ENCODE measurements around the gene DLG1.
A peak's percentile ranks its signal among the peaks of the same experiment; 100 is the strongest.

DLG1 gene

DNA sequence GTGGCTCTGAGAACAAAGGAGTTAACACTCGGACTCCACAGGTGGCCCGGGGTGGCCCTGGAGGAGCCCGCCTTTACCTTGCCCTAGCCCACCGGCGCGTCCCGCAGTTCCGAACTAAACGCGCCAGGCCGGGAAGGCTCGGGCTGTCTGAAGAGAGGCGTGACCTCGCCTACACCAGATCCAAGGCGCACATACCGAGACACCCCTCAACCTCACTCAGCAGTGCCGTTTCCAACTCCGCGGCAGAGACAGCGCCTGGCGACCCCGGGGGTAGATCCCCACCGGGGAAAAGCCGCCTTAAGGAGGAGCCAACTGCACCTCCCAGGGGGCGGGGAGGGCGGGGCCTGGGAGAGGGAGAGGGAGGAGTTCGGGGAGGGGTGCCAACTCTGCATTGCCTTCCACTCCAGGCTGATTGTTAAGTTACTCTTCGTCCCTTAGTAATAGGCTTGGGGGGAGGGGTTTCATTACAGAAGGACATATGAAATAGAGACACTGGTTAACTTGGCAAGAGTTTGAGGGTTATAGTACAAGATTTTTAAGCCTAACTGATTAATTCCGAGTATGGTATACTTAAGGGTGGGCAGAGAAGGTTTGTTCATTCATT, at the start of gene DLG1:
Gene DLG1, minus strand, starts transcription at position 272 of the 604 bp plus-strand sequence. CDS start 1,408 bp downstream, outside the sequence.
- peak; percentile 86 for DNase-seq

DNA sequence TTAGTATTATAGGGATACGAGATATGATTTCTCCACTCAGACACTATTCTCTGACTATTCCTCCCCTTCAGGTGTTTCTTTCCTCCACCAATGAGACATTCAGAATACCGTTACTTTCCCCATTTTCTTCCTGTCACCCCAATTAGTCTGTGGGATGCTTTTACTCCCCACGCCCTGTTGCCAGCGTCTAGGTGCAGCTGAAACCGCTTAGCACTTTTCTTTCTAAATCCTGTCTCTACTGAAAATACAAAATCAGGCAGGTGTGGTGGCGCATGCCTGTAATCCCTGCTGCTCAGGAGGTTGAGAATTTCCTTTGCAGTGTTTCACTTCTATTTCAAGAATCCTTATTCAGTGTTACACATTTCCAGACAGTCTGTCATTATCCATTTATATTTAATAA, 49.6 kb upstream of the DLG1 start:
- DNase-seq: no peak

DNA sequence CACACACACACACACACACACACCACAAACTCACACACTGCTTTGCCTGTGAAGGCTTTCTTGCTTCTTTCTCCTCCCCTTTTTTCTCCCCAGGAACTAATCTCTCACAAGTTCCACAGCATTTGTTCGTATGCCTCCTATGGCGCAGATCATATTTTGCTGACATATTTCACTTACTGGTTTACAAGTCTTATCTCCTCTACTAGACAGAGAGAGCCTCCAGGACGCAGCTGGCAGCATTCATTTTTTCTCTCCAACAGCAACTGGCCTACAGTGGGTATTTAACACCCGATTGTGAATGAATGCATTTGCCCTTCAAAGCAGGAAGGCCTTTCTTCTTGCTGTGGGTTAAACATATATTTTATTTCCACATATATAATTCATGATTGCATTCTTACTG, 47.0 kb upstream of the DLG1 start:
- DNase-seq: no peak

DNA sequence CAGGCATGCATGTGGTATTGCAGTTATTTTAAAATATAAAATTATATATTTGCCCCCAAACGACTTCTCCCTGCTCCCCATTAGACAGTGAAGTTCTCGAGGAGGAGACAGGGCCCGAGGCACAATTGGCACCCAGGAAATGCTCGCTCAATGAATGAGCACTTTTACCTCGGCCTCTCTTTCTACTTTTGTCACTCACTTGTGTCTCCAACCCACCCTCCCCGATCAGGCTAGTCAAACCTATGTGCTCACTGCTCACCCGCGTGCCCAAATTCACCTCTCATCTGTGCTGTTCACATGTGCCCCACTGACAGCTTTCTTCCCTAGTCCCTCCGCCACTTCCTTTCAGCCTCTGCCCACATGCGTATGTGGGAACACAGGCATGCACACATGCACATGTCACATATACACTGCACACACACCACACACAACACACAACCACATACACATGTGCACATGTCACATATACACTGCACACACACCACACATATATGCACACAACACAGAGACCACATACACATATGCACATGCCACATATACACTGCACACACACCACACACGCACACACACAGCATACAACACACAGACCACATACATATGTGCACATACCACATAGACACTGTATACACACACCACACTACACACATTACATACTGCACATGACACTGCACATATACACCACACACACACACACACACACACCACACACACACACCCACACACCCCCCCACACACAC, 46.3 kb upstream of the DLG1 start:
- DNase-seq: no peak

DNA sequence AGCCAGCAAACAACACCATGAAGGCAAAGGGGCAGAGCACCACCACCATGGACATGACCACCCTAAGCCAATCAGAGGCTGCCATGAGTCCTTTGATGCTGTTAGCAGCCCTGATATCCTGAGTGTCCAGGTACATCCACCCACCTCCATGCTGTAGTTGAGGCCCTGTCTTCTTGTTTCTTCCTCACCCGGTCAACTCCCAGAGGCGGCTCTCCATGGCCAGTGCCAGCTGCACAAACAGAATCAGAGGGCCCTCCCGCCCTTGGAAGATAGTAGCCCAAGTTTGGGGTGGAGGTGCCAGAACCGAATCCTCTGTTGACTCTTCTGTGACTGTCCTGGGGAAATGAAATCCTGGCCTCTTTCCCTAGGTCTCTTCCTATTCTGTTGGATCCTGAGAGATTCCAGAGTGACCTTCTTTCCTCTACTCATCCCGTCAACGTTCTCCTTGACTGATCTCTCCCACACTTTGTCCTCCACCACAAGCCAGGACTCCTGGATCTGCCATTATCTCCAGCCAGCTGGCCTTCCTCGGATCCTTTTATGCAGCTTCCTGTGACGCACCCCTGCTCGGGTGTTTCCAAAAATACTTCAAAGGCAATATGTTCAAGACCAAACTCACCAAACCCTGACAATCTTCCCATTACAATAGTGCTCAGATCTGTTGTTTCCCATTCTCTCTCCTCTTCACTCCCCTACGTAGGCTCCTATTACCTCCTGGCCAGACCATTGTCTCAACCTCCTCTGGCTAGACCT, 45.4 kb upstream of the DLG1 start:
- no peak for DNase-seq

DNA sequence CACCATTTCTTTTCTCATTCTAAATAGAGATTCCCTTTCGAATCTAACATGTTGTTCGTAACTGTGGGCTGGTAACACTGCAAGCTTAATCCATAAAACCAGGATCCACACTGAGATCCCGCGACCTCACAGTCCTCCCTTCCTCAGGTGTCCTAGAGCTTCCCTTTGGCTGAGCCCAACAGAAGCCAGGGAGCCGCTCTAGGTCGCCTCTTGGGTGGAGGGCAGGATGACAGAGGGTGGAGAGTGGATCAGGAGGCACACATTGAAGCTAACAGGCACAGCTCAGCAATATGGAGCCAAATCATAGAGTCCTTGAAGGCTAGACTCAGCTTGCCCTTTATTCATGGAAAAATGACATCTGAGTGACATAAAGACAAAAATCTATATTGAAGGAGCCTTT, 44.7 kb upstream of the DLG1 start:
- no peak for DNase-seq

DNA sequence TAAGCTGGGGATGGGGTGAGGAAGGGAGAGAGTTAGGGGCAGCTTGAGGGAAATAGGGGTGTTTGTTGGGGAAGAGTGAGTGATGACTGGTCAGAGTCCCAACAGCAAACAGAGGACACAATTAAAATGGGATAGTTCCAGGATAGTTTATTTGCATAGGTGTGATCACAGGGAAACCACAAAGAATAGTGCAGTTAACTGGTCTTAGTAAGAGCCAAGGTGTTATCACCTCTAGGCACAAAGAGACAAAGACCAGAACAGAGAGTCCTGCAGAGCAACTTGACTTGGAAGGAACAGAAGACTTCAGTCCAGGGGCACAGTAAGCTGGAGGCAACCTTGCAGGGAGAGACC, 42.1 kb upstream of the DLG1 start:
- DNase-seq: no peak

DNA sequence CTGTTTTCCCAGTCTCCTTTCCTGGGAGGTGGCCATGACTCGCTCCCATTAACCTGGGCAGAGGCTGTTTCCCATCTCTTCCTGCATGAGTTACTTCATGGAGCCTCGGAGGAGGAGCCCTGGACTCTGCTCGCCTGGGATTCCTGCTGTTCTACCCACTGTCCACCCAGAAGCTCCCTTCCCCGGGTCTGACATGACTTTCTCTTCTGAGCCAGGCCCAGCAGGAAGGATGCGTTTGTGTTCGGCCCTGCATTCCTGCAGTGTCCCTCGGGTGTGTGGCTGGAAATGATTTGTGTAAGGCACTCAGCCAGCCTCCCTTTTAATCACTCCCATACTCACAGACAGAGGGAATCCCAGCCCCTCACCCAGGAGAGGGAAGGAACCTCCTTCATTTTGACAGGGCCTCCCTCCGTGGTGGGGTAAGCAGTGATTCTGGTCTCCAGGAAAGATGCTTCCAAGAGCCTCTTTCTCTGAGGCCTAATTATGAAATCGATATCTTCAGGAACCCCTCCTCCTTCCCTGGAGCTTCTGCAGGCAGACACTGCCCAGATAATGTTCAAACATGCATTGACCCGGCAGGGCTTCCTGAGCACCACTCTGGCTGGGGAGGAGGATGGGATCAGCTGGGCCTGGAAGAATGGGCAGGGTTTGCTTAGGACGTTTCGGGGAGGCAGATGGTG, 41.6 kb upstream of the DLG1 start:
- no peak for DNase-seq

DNA sequence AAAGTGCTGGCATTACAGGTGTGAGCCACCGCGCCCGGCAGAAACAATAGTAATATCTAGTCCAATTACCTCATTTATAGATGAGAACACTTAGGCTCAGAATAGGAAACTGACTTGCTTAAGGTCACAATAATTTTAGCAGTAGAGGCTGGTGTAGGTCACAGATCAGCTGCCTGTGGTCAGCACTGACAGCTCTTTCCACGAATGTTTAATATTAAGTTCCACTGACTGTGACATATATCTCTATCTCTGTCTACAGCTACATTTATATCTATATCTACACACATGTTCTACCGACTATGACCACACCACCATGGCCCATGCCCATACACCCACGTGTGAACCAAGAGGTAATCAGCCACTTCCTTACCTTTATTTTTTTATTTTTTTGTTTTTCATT, 40.2 kb upstream of the DLG1 start:
- no peak for DNase-seq

DNA sequence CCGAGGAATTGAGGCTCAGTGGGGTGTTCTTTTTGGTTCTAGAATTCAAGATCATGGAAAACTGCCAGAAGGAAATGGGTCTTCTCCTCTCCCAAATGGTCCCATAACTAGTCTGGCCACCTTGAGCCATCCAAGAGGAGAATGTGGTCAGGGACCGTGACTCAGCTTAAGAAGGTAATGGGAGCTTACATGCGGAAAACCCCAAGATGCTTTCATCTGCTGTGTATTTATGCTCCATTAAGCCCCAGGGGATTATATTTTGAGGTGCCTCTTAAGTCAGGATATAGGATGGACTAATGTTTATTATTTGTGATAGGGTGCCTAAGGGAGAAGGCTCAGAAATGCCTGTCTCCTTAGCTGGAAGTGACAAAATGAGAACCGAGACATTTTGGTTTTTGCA, 39.2 kb upstream of the DLG1 start:
- no peak for DNase-seq

DNA sequence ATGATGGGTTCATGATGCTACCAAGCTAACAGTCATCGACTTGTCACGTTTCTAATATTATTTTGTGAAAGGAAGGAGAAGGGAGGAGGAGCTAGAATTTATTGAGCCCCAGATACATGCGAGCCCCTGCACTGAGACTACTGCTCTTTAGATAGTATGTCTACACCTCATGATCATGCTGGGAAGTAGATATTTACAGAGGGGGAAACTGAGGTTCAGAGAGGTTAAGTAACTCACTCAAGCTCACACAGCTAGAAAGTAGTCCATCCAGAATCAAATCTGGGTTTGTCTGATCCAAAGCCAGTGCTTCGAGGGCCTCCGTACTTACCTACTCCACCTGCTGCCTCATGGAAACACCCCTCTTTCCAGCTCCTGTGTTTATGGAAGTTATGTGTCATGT, 38.8 kb upstream of the DLG1 start:
- no peak for DNase-seq

DNA sequence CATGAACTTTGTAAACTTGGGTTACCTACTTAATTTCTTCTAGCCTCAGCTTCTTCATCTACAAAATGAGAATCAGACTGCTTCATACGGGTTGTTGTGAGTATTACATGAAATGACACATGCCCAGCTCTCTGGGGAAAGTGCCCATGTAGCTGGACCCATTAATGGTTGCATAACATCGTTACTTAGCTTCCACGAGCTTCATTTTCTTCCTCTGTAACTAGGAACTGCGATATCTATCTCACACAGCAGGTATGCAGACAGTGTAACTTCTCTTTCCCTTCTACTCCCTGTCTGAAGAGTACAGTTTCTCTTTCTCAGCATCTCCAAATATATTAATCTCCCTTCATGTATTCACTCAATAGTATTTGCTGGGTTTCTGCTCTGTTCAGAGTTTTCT, 37.9 kb upstream of the DLG1 start:
- DNase-seq: no peak

DNA sequence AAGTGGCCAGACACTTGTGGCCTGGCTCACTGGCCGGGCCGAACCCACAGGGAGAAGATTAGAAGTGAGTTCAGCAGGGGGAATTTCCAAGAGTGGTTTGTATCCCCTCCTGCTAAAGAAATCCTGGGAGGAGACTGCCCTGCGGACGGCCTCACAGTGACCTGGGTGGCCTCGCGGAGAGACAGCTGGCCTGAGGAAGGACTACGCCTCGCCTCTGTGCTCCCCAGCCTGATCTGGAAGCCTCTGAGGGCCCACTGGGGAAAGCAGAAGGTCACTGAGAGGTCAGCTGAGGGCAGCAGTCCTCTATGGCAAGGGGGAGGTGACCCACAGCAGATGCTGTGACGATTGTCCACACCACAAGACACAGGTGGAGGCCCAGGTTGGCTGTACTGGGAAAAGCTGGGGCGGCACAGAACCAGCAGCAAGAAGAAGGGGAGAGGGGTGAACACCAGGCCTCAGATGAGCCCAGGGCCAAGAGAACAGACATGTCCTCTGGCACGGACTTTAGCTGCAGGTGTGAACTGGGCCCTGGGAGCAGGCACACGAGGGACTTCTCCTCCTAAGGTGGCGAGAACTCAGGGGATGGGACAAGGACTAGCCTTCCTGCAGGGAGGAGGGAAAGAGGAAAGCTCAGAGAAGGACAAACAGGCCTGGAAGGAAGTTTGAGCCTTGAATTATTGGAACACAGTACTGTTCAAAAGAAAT, 37.2 kb upstream of the DLG1 start:
- no peak for DNase-seq

DNA sequence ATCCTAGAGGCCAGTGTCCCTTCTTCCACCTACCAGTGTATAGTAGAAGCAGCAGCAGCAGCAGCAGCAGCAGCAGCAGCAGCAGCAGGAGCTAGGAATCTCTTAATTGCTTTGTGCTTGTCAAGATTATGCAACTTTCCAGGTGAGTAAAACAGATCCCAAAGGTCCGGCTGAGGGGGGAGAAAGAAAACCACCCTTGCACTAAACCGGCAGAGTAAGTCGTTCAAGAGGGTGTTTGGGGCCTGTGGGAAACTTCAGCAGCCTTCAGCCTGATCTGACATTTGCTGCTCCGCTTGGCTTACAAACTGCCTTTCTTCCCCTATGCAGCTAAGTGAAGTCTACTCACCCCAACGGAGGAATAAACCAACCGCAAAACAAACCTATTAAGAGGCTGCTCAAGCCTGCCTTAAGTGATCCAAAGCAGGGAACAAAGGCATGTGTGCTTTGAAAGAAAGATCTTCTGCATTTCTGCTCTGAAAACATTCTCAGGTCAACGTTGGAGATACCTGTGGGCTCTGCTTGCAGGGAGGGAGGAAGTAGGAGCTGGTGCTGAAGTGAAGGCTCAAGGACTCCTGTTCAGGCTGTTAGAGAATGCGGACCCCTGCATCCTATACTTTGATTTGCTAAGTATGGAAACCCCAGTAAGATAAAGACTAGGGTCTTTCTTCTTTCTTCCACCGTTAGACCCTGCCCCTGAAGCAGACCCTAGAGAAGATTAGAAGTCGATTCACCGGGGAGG, 35.7 kb upstream of the DLG1 start:
- no peak for DNase-seq

DNA sequence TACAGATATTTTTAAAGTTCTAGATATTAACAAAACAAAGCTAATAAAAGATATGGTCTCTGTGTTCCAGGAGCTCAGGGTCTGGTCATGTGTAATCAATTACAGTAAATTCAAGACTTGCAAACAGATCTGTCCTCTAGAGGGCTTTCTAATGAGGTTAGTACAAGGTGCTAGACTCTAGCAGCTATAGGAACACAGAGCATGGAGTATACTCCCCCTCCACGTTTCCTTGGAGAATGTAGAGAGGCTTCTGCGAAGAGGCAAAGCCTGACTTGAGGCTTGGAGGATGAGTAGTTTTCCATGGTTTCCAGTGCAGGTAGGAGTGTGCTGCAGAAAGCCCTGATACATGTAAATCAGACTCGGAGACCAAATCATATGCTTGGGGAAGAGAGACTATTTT, 32.7 kb upstream of the DLG1 start:
- no peak for DNase-seq

DNA sequence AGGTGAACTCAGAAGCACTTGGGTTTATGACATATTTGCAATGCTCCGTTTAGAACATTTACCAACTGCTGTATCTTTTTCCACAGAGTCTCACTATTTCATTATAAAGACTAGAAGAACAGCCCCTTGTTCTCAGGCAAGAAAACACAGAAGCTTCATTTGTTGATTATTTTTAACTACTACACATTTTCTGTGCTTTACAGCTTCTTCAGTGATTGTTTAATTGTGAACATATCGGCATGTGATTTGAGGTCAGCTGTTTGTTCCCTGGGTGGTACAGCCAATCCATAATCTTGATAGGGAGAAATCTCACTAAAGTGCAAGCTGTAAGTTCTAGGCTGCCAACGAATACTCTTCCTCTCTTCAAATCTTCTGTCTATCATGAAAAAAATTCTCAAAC, 31.0 kb upstream of the DLG1 start:
- DNase-seq: no peak

DNA sequence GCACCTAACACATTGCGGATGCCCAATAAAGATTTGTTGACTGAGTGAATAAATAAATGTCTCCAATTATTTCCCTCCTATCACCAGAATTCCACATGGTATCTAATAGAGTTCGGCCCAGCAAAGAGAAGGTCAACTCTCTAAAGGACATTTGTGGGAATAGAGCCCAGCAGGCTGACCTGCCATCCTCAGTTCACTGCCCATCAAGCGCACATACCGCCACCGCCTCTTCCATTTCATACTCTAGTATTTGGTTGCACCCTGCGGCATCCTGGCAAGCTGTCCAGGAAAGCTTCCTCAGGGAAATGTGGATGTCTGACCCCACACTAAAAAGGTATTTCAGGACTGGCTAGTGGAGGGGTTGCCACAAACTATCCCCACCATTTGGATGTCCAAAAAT, 29.8 kb upstream of the DLG1 start:
- DNase-seq: no peak

DNA sequence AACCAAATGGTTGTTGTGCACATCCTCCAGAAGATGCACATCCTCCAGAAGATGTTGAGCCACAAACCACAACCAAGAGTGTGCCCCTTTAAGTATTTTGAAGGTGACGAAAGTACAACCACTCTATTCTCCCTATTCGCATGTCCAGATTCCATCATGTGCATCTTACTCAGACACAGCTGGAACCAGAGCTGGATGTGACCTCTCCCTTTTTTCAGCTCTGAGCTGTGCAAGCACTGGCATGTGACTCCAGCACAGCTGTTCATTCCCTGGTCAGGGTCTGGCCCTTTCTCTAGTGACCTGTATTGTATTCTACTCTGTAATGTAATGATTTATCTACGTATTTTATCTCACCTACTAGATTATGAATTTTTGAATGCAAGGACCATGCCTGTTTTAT, 29.3 kb upstream of the DLG1 start:
- DNase-seq: no peak

DNA sequence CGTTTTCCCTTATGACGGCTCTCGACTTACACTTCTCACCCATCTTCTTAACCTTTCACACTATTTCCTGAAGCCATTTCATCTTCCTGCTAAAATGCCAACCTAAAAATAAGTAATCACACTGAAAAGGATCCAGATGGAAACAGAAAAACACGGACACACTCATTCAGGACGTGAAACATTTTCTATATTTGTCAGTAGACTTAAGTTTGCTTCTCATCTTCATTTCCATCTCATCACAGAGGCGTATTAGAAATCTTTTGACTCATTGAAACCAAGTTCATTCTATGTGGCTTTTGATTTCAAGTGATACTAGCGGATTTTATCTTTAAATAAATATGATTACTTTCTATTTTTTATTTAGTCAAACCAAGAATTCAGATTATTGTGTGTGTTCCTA, 27.4 kb upstream of the DLG1 start:
- DNase-seq: no peak

DNA sequence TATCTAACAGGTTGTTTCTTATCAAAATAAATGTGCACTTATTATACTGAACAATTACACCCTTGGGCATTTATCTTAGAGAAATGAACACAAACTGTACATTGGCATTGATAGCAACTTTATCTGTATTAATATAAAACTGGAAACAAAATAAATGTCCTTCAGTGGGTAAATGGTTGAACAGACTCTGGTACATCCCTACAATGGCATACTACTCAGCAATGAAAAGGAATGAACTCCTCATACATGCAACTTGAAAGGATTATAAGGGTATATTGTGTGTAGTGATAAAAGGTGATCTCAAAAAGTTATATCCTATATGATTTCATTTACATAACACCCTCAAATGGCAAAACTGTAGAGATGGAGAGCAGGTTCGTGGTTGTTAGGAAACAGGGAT, 23.7 kb upstream of the DLG1 start:
- DNase-seq: no peak

DNA sequence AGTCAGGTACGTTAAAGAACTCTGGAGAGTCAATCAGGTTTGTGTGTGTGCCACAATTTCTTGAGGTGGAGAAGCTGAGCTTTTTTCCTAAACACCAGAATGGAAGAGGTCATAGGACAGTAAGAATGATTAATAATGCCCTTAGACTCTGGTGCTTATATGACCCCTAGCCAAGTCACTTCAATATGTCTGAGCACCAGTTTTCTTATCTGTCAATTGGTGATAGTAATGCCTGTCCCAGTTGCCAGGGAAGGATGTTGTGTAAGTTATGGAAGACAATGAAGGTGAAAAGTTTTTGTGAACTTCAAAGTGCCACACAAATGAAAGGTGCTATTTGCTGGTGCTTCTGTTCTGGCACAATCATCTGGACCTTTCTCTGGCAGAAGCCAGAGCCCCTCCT, 22.2 kb upstream of the DLG1 start:
- DNase-seq: no peak

DNA sequence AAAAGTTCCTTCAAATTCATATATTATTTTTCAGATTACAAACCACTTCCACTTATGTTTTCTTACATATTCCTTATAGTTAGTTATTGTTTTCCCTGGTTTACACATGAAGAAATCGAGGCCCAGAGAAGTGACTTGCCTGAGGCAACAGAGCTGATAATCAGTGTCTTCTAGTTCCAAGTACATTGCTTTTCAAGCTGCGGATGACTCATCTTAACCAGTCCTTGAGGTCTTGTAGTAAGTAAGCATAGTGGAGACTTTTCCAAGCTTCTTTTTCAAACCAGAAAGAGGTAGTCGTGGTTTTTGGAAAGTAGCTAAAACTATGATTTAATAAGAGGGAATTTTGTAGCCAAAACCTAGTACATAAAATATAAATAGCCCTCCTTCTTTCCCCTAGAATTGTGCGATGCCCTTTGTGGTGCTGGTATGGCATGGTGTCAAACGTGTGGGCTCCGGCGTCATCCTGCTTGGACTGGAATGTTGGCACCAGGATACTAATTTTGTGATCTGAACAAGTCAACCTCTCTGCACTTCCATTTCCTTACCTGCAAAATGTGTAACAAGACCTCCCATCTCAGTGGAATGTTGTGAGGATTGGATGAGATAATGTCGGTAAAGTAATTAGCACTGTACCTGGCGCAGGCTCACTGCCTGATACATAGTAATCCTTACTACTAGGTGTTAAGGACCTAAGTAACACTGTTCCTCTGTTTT, 19.0 kb upstream of the DLG1 start:
- no peak for DNase-seq

Measured in stimulated activated CD4-positive, alpha-beta T cell treated with anti-CD3 and anti-CD28 coated beads, Interleukin-2, amount 100 ng/mL, for 24 hours (primary cell).